IMR-90 (cell line): Measurements from ENCODE around the gene CUX1. TPM values are rescaled to one million over a fixed set of nuclear protein-coding genes. Genes with fewer than 3 reads are reported as not detected.

Source experiments
- ATAC-seq: fragments of 200-7000 bp; cut with Tn5 transposase; 2 replicates; pipeline ENCODE4 v1.9.1; 2020; ENCODE audit warnings: low read depth, mild to moderate bottlenecking, moderate library complexity
- BruUV-seq: library from RNA; stranded (reverse); fragments of 400-500 nt; replicated peaks from 2 replicates; lab custom pipeline; 2021; lab: Mats Ljungman, UMichigan
- CTCF ChIA-PET: fragments of 300-600 bp; formaldehyde crosslinking; extraction: SDS; loops from one replicate; lab custom pipeline; 2021; ENCODE audit warnings: antibody characterized with exemption; lab: Yijun Ruan, JAX
- POLR2A ChIA-PET: fragments of 300-600 bp; sonication (Branson Sonifier 250); formaldehyde crosslinking; loops from one replicate; lab custom pipeline; 2022; ENCODE audit warnings: antibody characterized with exemption; ENCODE audit not compliant: unreplicated experiment; lab: Charles Lee
- DNase-seq: peaks from one replicate; pipeline ENCODE4 v3.0.0; 2013
- H2AFZ ChIP-seq: replicated peaks from 2 replicates; pipeline ENCODE3; 2013; ENCODE audit warnings: low read length, mild to moderate bottlenecking; ENCODE audit not compliant: poor library complexity
- H2AK5ac ChIP-seq: 2 replicates; pipeline ENCODE4 v1.6.1; 2013; ENCODE audit warnings: low read depth, low read length, inconsistent platforms
- H2AK9ac ChIP-seq: replicated peaks from 2 replicates; pipeline ENCODE3; 2013; ENCODE audit warnings: mild to moderate bottlenecking, low read depth, low read length, moderate library complexity; ENCODE audit not compliant: poor library complexity
- H2BK120ac ChIP-seq: 2 replicates; pipeline ENCODE4 v1.6.1; 2013; ENCODE audit warnings: low read depth, low read length, inconsistent platforms
- H2BK15ac ChIP-seq: 3 replicates; pipeline ENCODE4 v1.6.1; 2013; ENCODE audit warnings: low read depth, low read length, inconsistent platforms
- H2BK20ac ChIP-seq: 2 replicates; pipeline ENCODE4 v1.6.1; 2013; ENCODE audit warnings: low read depth, mild to moderate bottlenecking, inconsistent platforms, low read length, moderate library complexity
- H2BK5ac ChIP-seq: 2 replicates; pipeline ENCODE4 v1.6.1; 2013; ENCODE audit warnings: mild to moderate bottlenecking, low read depth, low read length, inconsistent platforms; ENCODE audit not compliant: poor library complexity, severe bottlenecking
- H3K14ac ChIP-seq: replicated peaks from 2 replicates; pipeline ENCODE4 v1.6.1; 2013; ENCODE audit warnings: low read depth, low read length, inconsistent platforms
- H3K18ac ChIP-seq: 2 replicates; pipeline ENCODE4 v1.6.1; 2013; ENCODE audit warnings: low read depth, low read length, control low read depth
- H3K23ac ChIP-seq: 2 replicates; pipeline ENCODE4 v1.6.1; 2013; ENCODE audit warnings: low read depth, low read length, inconsistent platforms
- H3K27ac ChIP-seq: 2 replicates; pipeline ENCODE4 v1.5.1; 2013; ENCODE audit warnings: mild to moderate bottlenecking, control low read depth, low read length; ENCODE audit not compliant: insufficient read depth
- H3K27me3 ChIP-seq: 2 replicates; pipeline ENCODE4 v1.6.1; 2013; ENCODE audit warnings: low read length; ENCODE audit not compliant: control insufficient read depth, insufficient read depth
- H3K36me3 ChIP-seq: 2 replicates; pipeline ENCODE4 v1.6.1; 2013; ENCODE audit warnings: low read length, mixed read lengths; ENCODE audit not compliant: control insufficient read depth, insufficient read depth
- H3K4ac ChIP-seq: 2 replicates; pipeline ENCODE4 v1.6.1; 2013; ENCODE audit warnings: low read depth, low read length, inconsistent platforms
- H3K4me1 ChIP-seq: 2 replicates; pipeline ENCODE4 v1.6.1; 2013; ENCODE audit warnings: low read length, mixed read lengths; ENCODE audit not compliant: control insufficient read depth, insufficient read depth
- H3K4me2 ChIP-seq: 2 replicates; pipeline ENCODE4 v1.6.1; 2013; ENCODE audit warnings: low read depth, mild to moderate bottlenecking, control low read depth, low read length, moderate library complexity
- H3K4me3 ChIP-seq: 2 replicates; pipeline ENCODE4 v1.5.1; 2013; ENCODE audit warnings: low read depth, mild to moderate bottlenecking, control low read depth, low read length, moderate library complexity; ENCODE audit not compliant: insufficient read depth
- H3K56ac ChIP-seq: 2 replicates; pipeline ENCODE4 v1.6.1; 2013; ENCODE audit warnings: low read length, inconsistent platforms; ENCODE audit not compliant: insufficient read depth; ENCODE audit errors: extremely low read depth
- H3K79me1 ChIP-seq, 2 experiments: 2 replicates each; pipeline ENCODE4 v1.6.1; 2013; ENCODE audit warnings: low read length in 2 of 2, inconsistent platforms in 1 of 2, low read depth in 1 of 2
- H3K9ac ChIP-seq: 2 replicates; pipeline ENCODE4 v1.6.1; 2013; ENCODE audit warnings: low read depth, low read length, control low read depth
- H3K9me1 ChIP-seq: 2 replicates; pipeline ENCODE4 v1.6.1; 2013; ENCODE audit warnings: low read length, inconsistent platforms; ENCODE audit not compliant: insufficient read depth
- H3K9me3 ChIP-seq: 2 replicates; pipeline ENCODE4 v1.6.1; 2013; ENCODE audit warnings: low read length; ENCODE audit not compliant: control insufficient read depth, insufficient read depth
- H4K20me1 ChIP-seq: 2 replicates; pipeline ENCODE4 v1.6.1; 2013; ENCODE audit warnings: low read length, inconsistent platforms; ENCODE audit not compliant: insufficient read depth
- H4K5ac ChIP-seq: 2 replicates; pipeline ENCODE4 v1.6.1; 2013; ENCODE audit warnings: mild to moderate bottlenecking, low read depth, low read length, control low read depth
- H4K8ac ChIP-seq, 2 experiments: 2 replicates each; pipeline ENCODE4 v1.6.1; 2013; ENCODE audit warnings: low read depth in 2 of 2, low read length in 2 of 2, control low read depth in 1 of 2, inconsistent platforms in 1 of 2
- H4K91ac ChIP-seq: 2 replicates; pipeline ENCODE4 v1.6.1; 2013; ENCODE audit warnings: low read depth, low read length, inconsistent platforms; ENCODE audit not compliant: insufficient read depth
- CEBPB ChIP-seq: IDR thresholded peaks from 2 replicates; pipeline ENCODE4 v1.6.1; 2012; ENCODE audit warnings: low read depth, low read length, improper control_type of control experiment
- MAZ ChIP-seq: IDR thresholded peaks from 2 replicates; pipeline ENCODE4 v1.6.1; 2012; ENCODE audit warnings: low read depth, mild to moderate bottlenecking, low read length, improper control_type of control experiment, moderate library complexity, borderline replicate concordance
- POLR2A ChIP-seq: IDR thresholded peaks from 2 replicates; pipeline ENCODE4 v1.6.1; 2012; ENCODE audit warnings: mild to moderate bottlenecking, low read depth, low read length
- SMC3 ChIP-seq: fragments of 150-350 bp; IDR thresholded peaks from 2 replicates; pipeline ENCODE4 v1.6.1; 2016; ENCODE audit warnings: low read depth, mild to moderate bottlenecking, antibody characterized with exemption, low read length, moderate library complexity
- WGBS, 2 experiments: methylation state at CpG; one replicate each; pipeline versions ENCODE4 v1.1.5 to v1.1.7; 2013; ENCODE audit warnings: missing lambda C conversion rate in 2 of 2; ENCODE audit not compliant: insufficient read length in 1 of 2; ENCODE audit errors: extremely low coverage in 2 of 2; 5-methylcytosine and 5-hydroxymethylcytosine counted together
- dilution Hi-C: fragments of 300-500 bp; cut with HindIII; formaldehyde crosslinking; loops from one replicate; pipeline ENCODE4 v1.14.3; 2018; ENCODE audit warnings: low sequenced_read_pairs; ENCODE audit not compliant: unreplicated experiment
- in situ Hi-C: fragments of 300-500 bp; cut with MboI; formaldehyde crosslinking; loops from 3 replicates; pipeline ENCODE4 v1.14.3; 2019; ENCODE audit warnings: low sequenced_read_pairs, inconsistent platforms, mixed read lengths
- intact Hi-C: fragments of 100-400 bp; cut with micrococcal nuclease; formaldehyde crosslinking; loops from 2 replicates; pipeline ENCODE4 v1.10.0; 2022
- polyA plus RNA-seq, 3 experiments: library from polyadenylated mRNA; depleted of rRNA; stranded (reverse); fragments of >200 nt; gene quantifications; 2 replicates each; pipeline ENCODE4 v1.2.3, GENCODE V29; 2012; ENCODE audit warnings: low replicate concordance in 1 of 3
- total RNA-seq: library from RNA; depleted of rRNA; stranded (reverse); fragments of >200 nt; gene quantifications from 2 replicates; pipeline ENCODE4 v1.2.3, GENCODE V29; 2012
- TF ChIP-seq, protein P1 (sequence below): fragments of 150-350 bp; IDR thresholded peaks from 2 replicates; pipeline ENCODE4 v1.6.1; 2016; ENCODE audit warnings: low read depth, mild to moderate bottlenecking, low read length, moderate library complexity, borderline replicate concordance
- TF ChIP-seq, protein P2 (sequence below): conservative IDR thresholded peaks from 2 replicates; pipeline ENCODE4 v1.5.1; 2012; ENCODE audit warnings: mild to moderate bottlenecking, low read depth, low read length, improper control_type of control experiment
- TF ChIP-seq, protein P3 (sequence below): fragments of 150-350 bp; IDR thresholded peaks from 2 replicates; pipeline ENCODE4 v1.6.1; 2017; ENCODE audit warnings: mild to moderate bottlenecking, antibody characterized with exemption, low read length, low read depth

Gene CUX1
- total and polyA plus RNA-seq, 2 of the 4 experiments (the other 2 are of a cell fraction) = 19.7 to 46.4 TPM

DNA sequence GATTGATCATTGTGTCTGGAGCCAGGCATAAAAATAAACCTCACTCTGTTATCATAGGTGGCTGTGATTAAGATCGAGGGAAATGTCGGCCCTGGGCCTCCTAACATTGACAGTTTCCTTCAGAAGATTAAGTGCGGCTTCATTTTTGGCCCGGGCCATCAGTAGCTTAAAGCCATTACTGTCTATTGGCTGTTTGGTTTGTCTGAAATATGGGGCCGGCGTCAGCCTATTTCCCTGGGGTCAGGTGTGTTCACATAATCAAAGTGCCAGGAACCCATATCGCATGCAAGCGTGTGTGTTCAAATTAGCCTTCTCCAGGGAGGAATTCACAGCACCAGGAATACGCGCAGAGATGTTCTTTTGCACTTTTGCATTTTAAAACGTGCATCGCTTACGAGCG is 114.7 kb downstream of the CUX1 start:
- ChIA-PET CTCF (interaction anchor here (0.7 kb wide), 1 partner anchor 28 kb away, joined by 3 read pairs; no protein-coding TSS in a partner anchor), POLR2A (no interaction called here)
- no peak overlapping the region for H3K23ac ChIP-seq
- H3K4ac ChIP-seq = no peak overlapping the region
- H3K9me3 ChIP-seq = peaks cover 2% of the 10 kb centered on the region; the same call in 1 of the 2 replicates
- no peak overlapping the region for H3K14ac ChIP-seq
- in situ Hi-C loops = no loop called here
- DNase-seq = no peak
- intact Hi-C loops = no loop called here
- no peak overlapping the region for H4K5ac ChIP-seq
- H2AK9ac ChIP-seq = no peak overlapping the region
- H3K36me3 ChIP-seq = no peaks in the 10 kb centered on the region
- no peak for ATAC-seq
- BruUV-seq = TSS peak; percentile 11
- H4K91ac ChIP-seq = no peak overlapping the region
- no peak overlapping the region for H2AFZ ChIP-seq
- H3K27me3 ChIP-seq = no peaks in the 10 kb centered on the region
- no peak overlapping the region for H3K4me2 ChIP-seq
- H4K8ac ChIP-seq = no peak overlapping the region
- no peak overlapping the region for H2BK120ac ChIP-seq
- no peak overlapping the region for H3K56ac ChIP-seq
- H3K9ac ChIP-seq = no peak overlapping the region
- no peak overlapping the region for H3K4me3 ChIP-seq
- dilution Hi-C loops = no loop called here
- TF ChIP-seq CEBPB (no peak), POLR2A (no peak), SMC3 (no peak), MAZ (no peak)
- TF ChIP-seq, protein P1, sequence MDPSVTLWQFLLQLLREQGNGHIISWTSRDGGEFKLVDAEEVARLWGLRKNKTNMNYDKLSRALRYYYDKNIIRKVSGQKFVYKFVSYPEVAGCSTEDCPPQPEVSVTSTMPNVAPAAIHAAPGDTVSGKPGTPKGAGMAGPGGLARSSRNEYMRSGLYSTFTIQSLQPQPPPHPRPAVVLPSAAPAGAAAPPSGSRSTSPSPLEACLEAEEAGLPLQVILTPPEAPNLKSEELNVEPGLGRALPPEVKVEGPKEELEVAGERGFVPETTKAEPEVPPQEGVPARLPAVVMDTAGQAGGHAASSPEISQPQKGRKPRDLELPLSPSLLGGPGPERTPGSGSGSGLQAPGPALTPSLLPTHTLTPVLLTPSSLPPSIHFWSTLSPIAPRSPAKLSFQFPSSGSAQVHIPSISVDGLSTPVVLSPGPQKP = no peak
- TF ChIP-seq, protein P2, sequence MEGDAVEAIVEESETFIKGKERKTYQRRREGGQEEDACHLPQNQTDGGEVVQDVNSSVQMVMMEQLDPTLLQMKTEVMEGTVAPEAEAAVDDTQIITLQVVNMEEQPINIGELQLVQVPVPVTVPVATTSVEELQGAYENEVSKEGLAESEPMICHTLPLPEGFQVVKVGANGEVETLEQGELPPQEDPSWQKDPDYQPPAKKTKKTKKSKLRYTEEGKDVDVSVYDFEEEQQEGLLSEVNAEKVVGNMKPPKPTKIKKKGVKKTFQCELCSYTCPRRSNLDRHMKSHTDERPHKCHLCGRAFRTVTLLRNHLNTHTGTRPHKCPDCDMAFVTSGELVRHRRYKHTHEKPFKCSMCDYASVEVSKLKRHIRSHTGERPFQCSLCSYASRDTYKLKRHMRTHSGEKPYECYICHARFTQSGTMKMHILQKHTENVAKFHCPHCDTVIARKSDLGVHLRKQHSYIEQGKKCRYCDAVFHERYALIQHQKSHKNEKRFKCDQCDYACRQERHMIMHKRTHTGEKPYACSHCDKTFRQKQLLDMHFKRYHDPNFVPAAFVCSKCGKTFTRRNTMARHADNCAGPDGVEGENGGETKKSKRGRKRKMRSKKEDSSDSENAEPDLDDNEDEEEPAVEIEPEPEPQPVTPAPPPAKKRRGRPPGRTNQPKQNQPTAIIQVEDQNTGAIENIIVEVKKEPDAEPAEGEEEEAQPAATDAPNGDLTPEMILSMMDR = no peak
- TF ChIP-seq, protein P3, sequence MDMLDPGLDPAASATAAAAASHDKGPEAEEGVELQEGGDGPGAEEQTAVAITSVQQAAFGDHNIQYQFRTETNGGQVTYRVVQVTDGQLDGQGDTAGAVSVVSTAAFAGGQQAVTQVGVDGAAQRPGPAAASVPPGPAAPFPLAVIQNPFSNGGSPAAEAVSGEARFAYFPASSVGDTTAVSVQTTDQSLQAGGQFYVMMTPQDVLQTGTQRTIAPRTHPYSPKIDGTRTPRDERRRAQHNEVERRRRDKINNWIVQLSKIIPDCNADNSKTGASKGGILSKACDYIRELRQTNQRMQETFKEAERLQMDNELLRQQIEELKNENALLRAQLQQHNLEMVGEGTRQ = no peak
- H2BK15ac ChIP-seq = no peak overlapping the region
- no peak overlapping the region for H3K18ac ChIP-seq
- no peak overlapping the region for H2AK5ac ChIP-seq
- H3K4me1 ChIP-seq = peaks cover 17% of the 10 kb centered on the region
- no peaks in the 10 kb centered on the region for H4K20me1 ChIP-seq
- no peak overlapping the region for H3K27ac ChIP-seq
- H3K9me1 ChIP-seq = peaks cover 11% of the 10 kb centered on the region
- no peak overlapping the region for H2BK5ac ChIP-seq
- WGBS, 2 experiments = 88% methylated on average over 10 of the region's 14 CpGs; no CpG with 5 or more reads in 1 of the 2 experiments
- peaks cover 37 to 60% of the 10 kb centered on the region in 2 experiments for H3K79me1 ChIP-seq
- no peak overlapping the region for H2BK20ac ChIP-seq
